RWPE2 (cell line): ENCODE data around the gene PRKAR2A.
"Not testable (repeated sequence)": the region's sequence is repeated elsewhere in the genome, so short reads cannot be mapped to it uniquely, and the experiment has no call there.

Source experiments
- ATAC-seq: fragments of 200-7000 bp; cut with Tn5 transposase; 3 replicates; pipeline ENCODE4 v1.9.1; 2021; ENCODE audit warnings: low read depth
- DNase-seq: peaks from one replicate; pipeline ENCODE4 v3.0.0-alpha.2; 2020; ENCODE audit warnings: low spot score
- H3K27ac ChIP-seq: fragments of 450-650 bp; 2 replicates; pipeline ENCODE4 v1.5.1; 2017; ENCODE audit warnings: mild to moderate bottlenecking; ENCODE audit not compliant: poor library complexity, severe bottlenecking
- H3K27me3 ChIP-seq: fragments of 250-450 bp; sonication (Bioruptor Pico); 2 replicates; pipeline ENCODE4 v1.5.1; 2021; ENCODE audit warnings: mild to moderate bottlenecking, moderate library complexity; ENCODE audit not compliant: insufficient read depth, poor library complexity, severe bottlenecking
- H3K36me3 ChIP-seq: fragments of 250-450 bp; sonication (Bioruptor Pico); 2 replicates; pipeline ENCODE4 v1.5.1; 2020; ENCODE audit warnings: low read depth, mild to moderate bottlenecking, moderate library complexity
- H3K4me1 ChIP-seq: fragments of 250-450 bp; sonication (Bioruptor Pico); 2 replicates; pipeline ENCODE4 v1.5.1; 2021; ENCODE audit warnings: mild to moderate bottlenecking, moderate library complexity; ENCODE audit not compliant: insufficient read depth, poor library complexity, severe bottlenecking
- H3K4me3 ChIP-seq: fragments of 250-450 bp; sonication (Bioruptor Pico); 2 replicates; pipeline ENCODE4 v1.5.1; 2021; ENCODE audit warnings: mild to moderate bottlenecking, moderate library complexity; ENCODE audit not compliant: severe bottlenecking
- H3K9me3 ChIP-seq: fragments of 250-450 bp; sonication (Bioruptor Pico); 2 replicates; pipeline ENCODE4 v1.5.1; 2021; ENCODE audit warnings: mild to moderate bottlenecking, moderate library complexity; ENCODE audit not compliant: severe bottlenecking
- TF ChIP-seq, protein P1 (sequence below): fragments of 450-650 bp; IDR thresholded peaks from one replicate; pipeline ENCODE4 v1.5.1; 2017; ENCODE audit warnings: mild to moderate bottlenecking, moderate library complexity; ENCODE audit not compliant: poor library complexity, severe bottlenecking

PRKAR2A gene

GRCh38 chr3:48738144-48738536 lies 109.5 kb downstream of the PRKAR2A start:
- ATAC-seq, result no peak
- no peaks in the 10 kb centered on the region for H3K36me3 ChIP-seq

GRCh38 chr3:48735075-48735767 lies 112.5 kb downstream of the PRKAR2A start:
- DNase-seq, H3K4me1 ChIP-seq, ATAC-seq: not testable (repeated sequence)

More at GRCh38 chr3:48738144-48738536, 109.5 kb downstream of the PRKAR2A start:
- TF ChIP-seq, protein P1, sequence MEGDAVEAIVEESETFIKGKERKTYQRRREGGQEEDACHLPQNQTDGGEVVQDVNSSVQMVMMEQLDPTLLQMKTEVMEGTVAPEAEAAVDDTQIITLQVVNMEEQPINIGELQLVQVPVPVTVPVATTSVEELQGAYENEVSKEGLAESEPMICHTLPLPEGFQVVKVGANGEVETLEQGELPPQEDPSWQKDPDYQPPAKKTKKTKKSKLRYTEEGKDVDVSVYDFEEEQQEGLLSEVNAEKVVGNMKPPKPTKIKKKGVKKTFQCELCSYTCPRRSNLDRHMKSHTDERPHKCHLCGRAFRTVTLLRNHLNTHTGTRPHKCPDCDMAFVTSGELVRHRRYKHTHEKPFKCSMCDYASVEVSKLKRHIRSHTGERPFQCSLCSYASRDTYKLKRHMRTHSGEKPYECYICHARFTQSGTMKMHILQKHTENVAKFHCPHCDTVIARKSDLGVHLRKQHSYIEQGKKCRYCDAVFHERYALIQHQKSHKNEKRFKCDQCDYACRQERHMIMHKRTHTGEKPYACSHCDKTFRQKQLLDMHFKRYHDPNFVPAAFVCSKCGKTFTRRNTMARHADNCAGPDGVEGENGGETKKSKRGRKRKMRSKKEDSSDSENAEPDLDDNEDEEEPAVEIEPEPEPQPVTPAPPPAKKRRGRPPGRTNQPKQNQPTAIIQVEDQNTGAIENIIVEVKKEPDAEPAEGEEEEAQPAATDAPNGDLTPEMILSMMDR, result no peak
- Histone ChIP-seq H3K9me3 (no peaks in the 10 kb centered on the region), H3K4me1 (peaks cover 4% of the 10 kb centered on the region), H3K27me3 (no peaks in the 10 kb centered on the region), H3K27ac (no peak overlapping the region), H3K4me3 (no peak overlapping the region)
- no peak for DNase-seq

GRCh38 chr3:48734541-48734940 lies 113.1 kb downstream of the PRKAR2A start:
- DNase-seq, H3K27ac ChIP-seq, H3K36me3 ChIP-seq, H3K4me1 ChIP-seq, H3K27me3 ChIP-seq, ATAC-seq, H3K9me3 ChIP-seq, H3K4me3 ChIP-seq: not testable (repeated sequence)

More at GRCh38 chr3:48735075-48735767, 112.5 kb downstream of the PRKAR2A start:
- H3K4me3 ChIP-seq, H3K27ac ChIP-seq, H3K27me3 ChIP-seq, H3K36me3 ChIP-seq, H3K9me3 ChIP-seq: not testable (repeated sequence)

DNA sequence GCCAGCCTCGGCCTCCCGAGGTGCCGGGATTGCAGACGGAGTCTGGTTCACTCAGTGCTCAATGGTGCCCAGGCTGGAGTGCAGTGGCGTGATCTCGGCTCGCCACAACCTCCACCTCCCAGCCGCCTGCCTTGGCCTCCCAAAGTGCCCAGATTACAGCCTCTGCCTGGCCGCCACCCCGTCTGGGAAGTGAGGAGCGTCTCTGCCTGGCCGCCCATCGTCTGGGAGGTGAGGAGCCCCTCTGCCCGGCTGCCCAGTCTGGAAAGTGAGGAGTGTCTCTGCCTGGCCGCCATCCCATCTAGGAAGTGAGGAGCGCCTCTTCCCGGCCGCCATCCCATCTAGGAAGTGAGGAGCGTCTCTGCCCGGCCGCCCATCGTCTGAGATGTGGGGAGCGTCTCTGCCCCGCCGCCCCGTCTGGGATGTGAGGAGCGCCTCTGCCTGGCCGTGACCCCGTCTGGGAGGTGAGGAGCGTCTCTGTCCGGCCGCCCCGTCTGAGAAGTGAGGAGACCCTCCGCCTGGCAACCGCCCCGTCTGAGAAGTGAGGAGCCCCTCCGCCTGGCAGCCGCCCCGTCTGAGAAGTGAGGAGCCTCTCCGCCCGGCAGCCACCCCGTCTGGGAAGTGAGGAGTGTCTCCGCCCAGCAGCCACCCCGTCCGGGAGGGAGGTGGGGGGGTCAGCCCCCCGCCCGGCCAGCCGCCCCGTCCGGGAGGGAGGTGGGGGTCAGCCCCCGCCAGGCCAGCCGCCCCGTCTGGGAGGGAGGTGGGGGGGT lies 113.7 kb downstream of the PRKAR2A start:
- H3K4me1 ChIP-seq, H3K4me3 ChIP-seq, ATAC-seq, DNase-seq, H3K27ac ChIP-seq, H3K9me3 ChIP-seq, H3K36me3 ChIP-seq, H3K27me3 ChIP-seq: not testable (repeated sequence)

DNA sequence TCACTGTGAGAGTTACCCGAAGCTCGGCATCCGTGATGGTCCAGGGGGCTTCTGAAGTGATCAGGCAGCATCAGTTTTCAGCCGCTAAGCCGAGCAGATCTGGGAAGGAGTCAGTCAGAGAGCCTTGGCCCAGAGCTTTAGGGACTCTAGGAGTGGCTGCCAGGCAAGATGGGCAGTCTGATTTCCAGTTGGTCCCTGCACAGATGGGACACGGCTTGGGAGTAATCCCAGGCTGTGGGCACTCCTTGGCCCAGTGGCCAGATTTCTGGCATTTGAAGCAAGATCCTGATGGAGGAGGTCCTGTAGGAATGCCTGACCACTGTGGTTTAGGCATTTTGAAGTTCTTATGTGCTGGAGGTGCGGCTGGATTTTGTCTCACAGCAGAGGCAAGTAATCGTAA lies 120.2 kb downstream of the PRKAR2A start:
- Histone ChIP-seq H3K4me3 (no peak overlapping the region), H3K4me1 (no peaks in the 10 kb centered on the region), H3K9me3 (no peaks in the 10 kb centered on the region), H3K36me3 (no peaks in the 10 kb centered on the region), H3K27ac (no peak overlapping the region), H3K27me3 (no peaks in the 10 kb centered on the region)
- DNase-seq (no peak), ATAC-seq (no peak)
- TF ChIP-seq, protein P1, result no peak

DNA sequence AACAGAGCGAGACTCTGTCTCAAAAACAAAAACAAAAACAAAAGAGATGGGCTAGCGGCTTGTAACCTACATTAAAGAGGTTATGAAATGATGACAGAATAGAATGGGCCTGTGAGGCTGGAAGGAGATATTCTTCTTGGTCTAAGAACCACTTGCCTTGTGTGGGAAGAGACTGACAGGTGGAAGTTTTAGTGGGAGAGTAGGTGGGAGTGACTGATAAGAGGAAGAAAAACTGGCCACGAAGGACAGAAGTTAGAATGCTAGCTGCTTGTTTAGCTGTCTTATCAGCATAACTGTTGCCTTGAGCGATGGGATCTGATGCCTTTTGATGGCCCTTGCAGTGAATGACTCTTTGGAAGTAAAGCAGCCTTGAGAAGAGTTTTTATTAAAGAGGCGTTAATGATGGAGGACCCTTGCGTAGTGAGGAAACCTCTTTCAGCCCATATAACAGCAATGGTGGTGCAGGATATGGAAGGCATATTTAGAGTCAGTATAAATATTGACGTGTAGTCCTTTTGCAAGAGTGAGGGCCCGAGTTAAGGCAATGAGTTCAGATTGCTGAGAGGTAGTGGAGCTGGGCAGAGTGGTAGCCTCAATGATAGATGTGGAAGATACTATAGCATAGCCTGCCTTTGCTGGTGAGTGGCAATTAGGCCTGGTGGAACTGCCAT lies 122.4 kb downstream of the PRKAR2A start:
- H3K4me1 ChIP-seq, H3K9me3 ChIP-seq, H3K36me3 ChIP-seq, DNase-seq, H3K4me3 ChIP-seq, H3K27me3 ChIP-seq, H3K27ac ChIP-seq, ATAC-seq: not testable (repeated sequence)
